SK-N-SH treated with all-trans-retinoic acid at 6 μM for 48 hours (cell line): ENCODE measurements around the gene ZNF217.

Experiments used
- ATAC-seq: fragments of 200-7000 bp; cut with Tn5 transposase; 3 replicates; pipeline ENCODE4 v1.9.1; 2020; ENCODE audit warnings: mild to moderate bottlenecking, moderate library complexity
- ARNTL ChIP-seq: fragments of 450-650 bp; formaldehyde crosslinking; IDR thresholded peaks from 2 replicates; pipeline ENCODE4 v1.5.0; 2020; ENCODE audit warnings: low read depth, mild to moderate bottlenecking, moderate library complexity, borderline replicate concordance
- BACH2 ChIP-seq: fragments of 250-450 bp; sonication (Bioruptor Pico); IDR thresholded peaks from 2 replicates; pipeline ENCODE4 v1.9.0; 2021; ENCODE audit warnings: mild to moderate bottlenecking, borderline replicate concordance
- CREB5 ChIP-seq: fragments of 250-450 bp; sonication (Bioruptor Pico); IDR thresholded peaks from 2 replicates; pipeline ENCODE4 v1.5.1; 2020; ENCODE audit warnings: low read depth, mild to moderate bottlenecking, moderate library complexity
- CSDC2 ChIP-seq: fragments of 250-450 bp; sonication (Bioruptor Pico); IDR thresholded peaks from 2 replicates; pipeline ENCODE4 v1.5.0; 2020; ENCODE audit warnings: mild to moderate bottlenecking, moderate library complexity
- CSRNP3 ChIP-seq: fragments of 250-450 bp; sonication (Bioruptor Pico); IDR thresholded peaks from 2 replicates; pipeline ENCODE4 v1.5.1; 2021; ENCODE audit warnings: mild to moderate bottlenecking, moderate library complexity
- ESRRG ChIP-seq: fragments of 250-450 bp; sonication (Bioruptor Pico); IDR thresholded peaks from 2 replicates; pipeline ENCODE4 v1.6.1; 2021; ENCODE audit warnings: mild to moderate bottlenecking
- GLIS3 ChIP-seq: fragments of 250-450 bp; sonication (Bioruptor Pico); IDR thresholded peaks from 2 replicates; pipeline ENCODE4 v1.5.0; 2020; ENCODE audit warnings: mild to moderate bottlenecking, moderate library complexity
- ISL1 ChIP-seq: fragments of 250-450 bp; sonication (Bioruptor Pico); IDR thresholded peaks from 2 replicates; pipeline ENCODE4 v2.1.2; 2022; ENCODE audit warnings: mild to moderate bottlenecking, moderate library complexity
- OSR1 ChIP-seq: fragments of 250-450 bp; sonication (Bioruptor Pico); IDR thresholded peaks from 2 replicates; pipeline ENCODE4 v1.8.0; 2022; ENCODE audit warnings: moderate library complexity, mild to moderate bottlenecking, inconsistent platforms
- PATZ1 ChIP-seq: fragments of 250-450 bp; sonication (Bioruptor Pico); IDR thresholded peaks from 2 replicates; pipeline ENCODE4 v1.8.0; 2020; ENCODE audit warnings: mild to moderate bottlenecking, moderate library complexity, borderline replicate concordance
- POU6F1 ChIP-seq: fragments of 250-450 bp; sonication (Bioruptor Pico); IDR thresholded peaks from 2 replicates; pipeline ENCODE4 v1.8.0; 2021; ENCODE audit warnings: low read depth, mild to moderate bottlenecking, moderate library complexity, borderline replicate concordance
- PPARA ChIP-seq: fragments of 250-450 bp; sonication (Bioruptor Pico); IDR thresholded peaks from 2 replicates; pipeline ENCODE4 v1.5.0; 2020; ENCODE audit warnings: mild to moderate bottlenecking, borderline replicate concordance
- RARB ChIP-seq: fragments of 250-450 bp; sonication (Bioruptor Pico); IDR thresholded peaks from 2 replicates; pipeline ENCODE4 v1.8.0; 2021; ENCODE audit warnings: mild to moderate bottlenecking, moderate library complexity
- SNAI2 ChIP-seq: fragments of 250-450 bp; sonication (Bioruptor Pico); IDR thresholded peaks from 2 replicates; pipeline ENCODE4 v1.5.0; 2020; ENCODE audit warnings: mild to moderate bottlenecking, moderate library complexity
- TCF4 ChIP-seq: fragments of 250-450 bp; sonication (Bioruptor Pico); IDR thresholded peaks from 2 replicates; pipeline ENCODE4 v1.8.0; 2021; ENCODE audit warnings: mild to moderate bottlenecking, moderate library complexity, borderline replicate concordance
- TOX ChIP-seq: fragments of 250-450 bp; sonication (Bioruptor Pico); IDR thresholded peaks from 2 replicates; pipeline ENCODE4 v1.8.0; 2021; ENCODE audit warnings: mild to moderate bottlenecking, moderate library complexity, borderline replicate concordance
- ZC3H10 ChIP-seq: fragments of 250-450 bp; sonication (Bioruptor Pico); IDR thresholded peaks from 2 replicates; pipeline ENCODE4 v1.5.1; 2021; ENCODE audit warnings: mild to moderate bottlenecking, moderate library complexity
- ZFP3 ChIP-seq: fragments of 250-450 bp; sonication (Bioruptor Pico); IDR thresholded peaks from 2 replicates; pipeline ENCODE4 v1.5.0; 2020; ENCODE audit warnings: mild to moderate bottlenecking, moderate library complexity
- ZFP30 ChIP-seq: fragments of 450-650 bp; formaldehyde crosslinking; IDR thresholded peaks from 2 replicates; pipeline ENCODE4 v1.5.0; 2022; ENCODE audit warnings: mild to moderate bottlenecking, moderate library complexity
- ZNF565 ChIP-seq: fragments of 450-650 bp; formaldehyde crosslinking; conservative IDR thresholded peaks from 2 replicates; pipeline ENCODE4 v1.5.0; 2020; ENCODE audit warnings: low read depth, mild to moderate bottlenecking, moderate library complexity
- ZNF70 ChIP-seq: fragments of 450-650 bp; formaldehyde crosslinking; IDR thresholded peaks from 2 replicates; pipeline ENCODE4 v1.5.0; 2020; ENCODE audit warnings: mild to moderate bottlenecking, moderate library complexity
- ZNF8 ChIP-seq: fragments of 450-650 bp; formaldehyde crosslinking; IDR thresholded peaks from 2 replicates; pipeline ENCODE4 v1.5.0; 2020; ENCODE audit warnings: mild to moderate bottlenecking, moderate library complexity
- TF ChIP-seq, protein P1 (sequence below): fragments of 250-450 bp; sonication (Bioruptor Pico); IDR thresholded peaks from 2 replicates; pipeline ENCODE4 v1.5.0; 2020; ENCODE audit warnings: mild to moderate bottlenecking, moderate library complexity

Gene ZNF217

GRCh38 chr20:53635221-53635620, 41.6 kb upstream of the ZNF217 start:
- no peak for ATAC-seq
- TF ChIP-seq BACH2 (CRISPR knock-in tag) (no peak), ZNF70 (CRISPR knock-in tag) (no peak), ZC3H10 (CRISPR knock-in tag) (no peak), CSDC2 (CRISPR knock-in tag) (no peak), ARNTL (CRISPR knock-in tag) (no peak), ZFP3 (CRISPR knock-in tag) (no peak), ZNF565 (CRISPR knock-in tag) (no peak), CSRNP3 (no peak), TCF4 (no peak), TOX (CRISPR knock-in tag) (no peak), SNAI2 (CRISPR knock-in tag) (no peak), RARB (CRISPR knock-in tag) (no peak), ESRRG (CRISPR knock-in tag) (no peak), PPARA (no peak), ZNF8 (CRISPR knock-in tag) (no peak), POU6F1 (no peak), PATZ1 (CRISPR knock-in tag) (no peak), CREB5 (CRISPR knock-in tag) (no peak)
- TF ChIP-seq, protein P1, sequence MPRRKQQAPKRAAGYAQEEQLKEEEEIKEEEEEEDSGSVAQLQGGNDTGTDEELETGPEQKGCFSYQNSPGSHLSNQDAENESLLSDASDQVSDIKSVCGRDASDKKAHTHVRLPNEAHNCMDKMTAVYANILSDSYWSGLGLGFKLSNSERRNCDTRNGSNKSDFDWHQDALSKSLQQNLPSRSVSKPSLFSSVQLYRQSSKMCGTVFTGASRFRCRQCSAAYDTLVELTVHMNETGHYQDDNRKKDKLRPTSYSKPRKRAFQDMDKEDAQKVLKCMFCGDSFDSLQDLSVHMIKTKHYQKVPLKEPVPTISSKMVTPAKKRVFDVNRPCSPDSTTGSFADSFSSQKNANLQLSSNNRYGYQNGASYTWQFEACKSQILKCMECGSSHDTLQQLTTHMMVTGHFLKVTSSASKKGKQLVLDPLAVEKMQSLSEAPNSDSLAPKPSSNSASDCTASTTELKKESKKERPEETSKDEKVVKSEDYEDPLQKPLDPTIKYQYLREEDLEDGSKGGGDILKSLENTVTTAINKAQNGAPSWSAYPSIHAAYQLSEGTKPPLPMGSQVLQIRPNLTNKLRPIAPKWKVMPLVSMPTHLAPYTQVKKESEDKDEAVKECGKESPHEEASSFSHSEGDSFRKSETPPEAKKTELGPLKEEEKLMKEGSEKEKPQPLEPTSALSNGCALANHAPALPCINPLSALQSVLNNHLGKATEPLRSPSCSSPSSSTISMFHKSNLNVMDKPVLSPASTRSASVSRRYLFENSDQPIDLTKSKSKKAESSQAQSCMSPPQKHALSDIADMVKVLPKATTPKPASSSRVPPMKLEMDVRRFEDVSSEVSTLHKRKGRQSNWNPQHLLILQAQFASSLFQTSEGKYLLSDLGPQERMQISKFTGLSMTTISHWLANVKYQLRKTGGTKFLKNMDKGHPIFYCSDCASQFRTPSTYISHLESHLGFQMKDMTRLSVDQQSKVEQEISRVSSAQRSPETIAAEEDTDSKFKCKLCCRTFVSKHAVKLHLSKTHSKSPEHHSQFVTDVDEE (CRISPR knock-in tag): no peak

DNA sequence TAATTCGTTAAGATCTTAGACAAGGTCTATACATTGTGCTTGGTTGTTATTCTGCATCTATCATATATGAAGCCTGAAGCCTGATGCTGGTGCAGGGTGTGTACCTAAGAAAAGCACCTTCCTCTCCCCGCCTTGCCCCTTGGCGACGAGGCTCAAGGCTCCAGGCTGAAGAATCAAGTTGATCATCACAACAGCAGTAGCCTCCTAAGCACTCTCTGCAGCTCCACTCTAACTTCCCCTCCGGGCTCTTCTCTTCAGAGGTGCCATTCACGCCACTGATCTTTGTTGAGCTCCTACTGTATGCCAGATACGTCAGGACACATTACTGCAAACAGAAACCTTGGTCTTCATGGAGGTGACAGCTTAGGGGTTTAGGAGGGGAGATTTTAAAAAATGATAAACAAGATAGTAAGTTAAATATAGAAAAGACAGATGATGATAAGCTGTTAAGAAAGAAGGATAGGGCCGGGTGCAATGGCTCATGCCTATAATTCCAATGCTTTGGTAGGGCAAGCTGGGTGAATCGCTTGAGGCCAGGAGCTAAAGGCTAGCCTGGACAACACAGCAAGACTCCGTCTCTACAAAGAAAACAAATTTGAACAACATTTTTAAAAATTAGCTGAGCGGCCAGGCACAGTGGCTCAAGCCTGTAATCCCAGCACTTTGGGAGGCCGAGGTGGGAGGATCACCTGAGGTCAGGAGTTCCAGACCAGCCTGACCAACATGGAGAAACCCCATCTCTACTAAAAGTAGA, 38.4 kb upstream of the ZNF217 start:
- ATAC-seq: no peak
- no peak for TF ChIP-seq RARB (CRISPR knock-in tag)
- TF ChIP-seq GLIS3 (CRISPR knock-in tag): no peak
- no peak for TF ChIP-seq OSR1 (CRISPR knock-in tag)
- no peak for TF ChIP-seq BACH2 (CRISPR knock-in tag)
- TF ChIP-seq ISL1: no peak
- TF ChIP-seq, protein P1 (CRISPR knock-in tag): no peak
- no peak for TF ChIP-seq ZFP3 (CRISPR knock-in tag)
- no peak for TF ChIP-seq ESRRG (CRISPR knock-in tag)
- no peak for TF ChIP-seq ZFP30 (CRISPR knock-in tag)
- TF ChIP-seq SNAI2 (CRISPR knock-in tag): no peak
- no peak for TF ChIP-seq PPARA
- no peak for TF ChIP-seq CSDC2 (CRISPR knock-in tag)
- no peak for TF ChIP-seq ZC3H10 (CRISPR knock-in tag)
- no peak for TF ChIP-seq PATZ1 (CRISPR knock-in tag)
- no peak for TF ChIP-seq ARNTL (CRISPR knock-in tag)
- no peak for TF ChIP-seq TCF4
- no peak for TF ChIP-seq TOX (CRISPR knock-in tag)
- no peak for TF ChIP-seq CREB5 (CRISPR knock-in tag)
